ENCODE results near the gene PRXL2B.

Gene PRXL2B

GRCh38 chr1:2561898-2562895 is 24.4 kb upstream of the PRXL2B start:
- no peak overlapping the region for H3K4me3 ChIP-seq (ENCODE audit: low read depth, low read length)
- DNase-seq (ENCODE audit: low read depth) = no peak
- TF ChIP-seq, protein P1, sequence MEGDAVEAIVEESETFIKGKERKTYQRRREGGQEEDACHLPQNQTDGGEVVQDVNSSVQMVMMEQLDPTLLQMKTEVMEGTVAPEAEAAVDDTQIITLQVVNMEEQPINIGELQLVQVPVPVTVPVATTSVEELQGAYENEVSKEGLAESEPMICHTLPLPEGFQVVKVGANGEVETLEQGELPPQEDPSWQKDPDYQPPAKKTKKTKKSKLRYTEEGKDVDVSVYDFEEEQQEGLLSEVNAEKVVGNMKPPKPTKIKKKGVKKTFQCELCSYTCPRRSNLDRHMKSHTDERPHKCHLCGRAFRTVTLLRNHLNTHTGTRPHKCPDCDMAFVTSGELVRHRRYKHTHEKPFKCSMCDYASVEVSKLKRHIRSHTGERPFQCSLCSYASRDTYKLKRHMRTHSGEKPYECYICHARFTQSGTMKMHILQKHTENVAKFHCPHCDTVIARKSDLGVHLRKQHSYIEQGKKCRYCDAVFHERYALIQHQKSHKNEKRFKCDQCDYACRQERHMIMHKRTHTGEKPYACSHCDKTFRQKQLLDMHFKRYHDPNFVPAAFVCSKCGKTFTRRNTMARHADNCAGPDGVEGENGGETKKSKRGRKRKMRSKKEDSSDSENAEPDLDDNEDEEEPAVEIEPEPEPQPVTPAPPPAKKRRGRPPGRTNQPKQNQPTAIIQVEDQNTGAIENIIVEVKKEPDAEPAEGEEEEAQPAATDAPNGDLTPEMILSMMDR (IDR thresholded peaks at IDR 0.05; ENCODE audit: low read depth, low read length, missing control alignments) = peak; percentile 71

GRCh38 chr1:2563205-2563604 is 23.4 kb upstream of the PRXL2B start:
- DNase-seq (ENCODE audit: low read depth) = no peak
- TF ChIP-seq, protein P1 (IDR thresholded peaks at IDR 0.05; ENCODE audit: low read depth, low read length, missing control alignments) = no peak
- no peak overlapping the region for H3K4me3 ChIP-seq (ENCODE audit: low read depth, low read length)

GRCh38 chr1:2564006-2564814 is 22.4 kb upstream of the PRXL2B start:
- TF ChIP-seq, protein P1 (IDR thresholded peaks at IDR 0.05; ENCODE audit: low read depth, low read length, missing control alignments) = no peak
- DNase-seq (ENCODE audit: low read depth) = no peak
- no peak overlapping the region for H3K4me3 ChIP-seq (ENCODE audit: low read depth, low read length)

DNA sequence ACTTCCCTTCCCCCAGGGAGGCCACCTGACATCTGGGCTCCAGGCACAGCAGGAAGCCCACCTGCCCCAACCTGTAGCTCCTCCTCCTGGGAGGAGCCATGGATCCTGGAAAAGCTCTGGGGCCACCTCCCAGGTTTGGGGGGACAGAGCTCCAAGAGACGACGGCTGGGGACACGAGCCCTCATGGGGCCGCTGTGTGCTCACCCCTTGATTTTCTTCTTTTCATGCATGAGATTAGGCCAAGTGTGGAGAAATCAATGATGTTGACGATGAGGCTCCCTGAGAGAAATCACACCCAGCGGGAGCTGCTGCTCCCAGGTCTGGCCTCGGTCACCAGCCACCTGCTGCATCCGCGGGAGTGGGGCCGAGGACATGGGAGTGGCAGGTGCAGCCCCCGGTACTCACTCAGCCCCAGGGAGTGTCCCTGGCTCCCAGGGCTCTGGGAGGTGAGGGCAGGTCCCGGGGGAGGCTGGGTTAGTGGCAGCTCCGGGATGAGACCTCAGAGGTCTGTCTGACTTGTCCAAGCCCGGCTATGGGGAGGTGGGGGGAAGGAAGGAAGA is 21.7 kb upstream of the PRXL2B start:
- no peak for DNase-seq (ENCODE audit: low read depth)
- TF ChIP-seq, protein P1 (IDR thresholded peaks at IDR 0.05; ENCODE audit: low read depth, low read length, missing control alignments) = no peak
- H3K4me3 ChIP-seq (ENCODE audit: low read depth, low read length) = no peak overlapping the region

DNA sequence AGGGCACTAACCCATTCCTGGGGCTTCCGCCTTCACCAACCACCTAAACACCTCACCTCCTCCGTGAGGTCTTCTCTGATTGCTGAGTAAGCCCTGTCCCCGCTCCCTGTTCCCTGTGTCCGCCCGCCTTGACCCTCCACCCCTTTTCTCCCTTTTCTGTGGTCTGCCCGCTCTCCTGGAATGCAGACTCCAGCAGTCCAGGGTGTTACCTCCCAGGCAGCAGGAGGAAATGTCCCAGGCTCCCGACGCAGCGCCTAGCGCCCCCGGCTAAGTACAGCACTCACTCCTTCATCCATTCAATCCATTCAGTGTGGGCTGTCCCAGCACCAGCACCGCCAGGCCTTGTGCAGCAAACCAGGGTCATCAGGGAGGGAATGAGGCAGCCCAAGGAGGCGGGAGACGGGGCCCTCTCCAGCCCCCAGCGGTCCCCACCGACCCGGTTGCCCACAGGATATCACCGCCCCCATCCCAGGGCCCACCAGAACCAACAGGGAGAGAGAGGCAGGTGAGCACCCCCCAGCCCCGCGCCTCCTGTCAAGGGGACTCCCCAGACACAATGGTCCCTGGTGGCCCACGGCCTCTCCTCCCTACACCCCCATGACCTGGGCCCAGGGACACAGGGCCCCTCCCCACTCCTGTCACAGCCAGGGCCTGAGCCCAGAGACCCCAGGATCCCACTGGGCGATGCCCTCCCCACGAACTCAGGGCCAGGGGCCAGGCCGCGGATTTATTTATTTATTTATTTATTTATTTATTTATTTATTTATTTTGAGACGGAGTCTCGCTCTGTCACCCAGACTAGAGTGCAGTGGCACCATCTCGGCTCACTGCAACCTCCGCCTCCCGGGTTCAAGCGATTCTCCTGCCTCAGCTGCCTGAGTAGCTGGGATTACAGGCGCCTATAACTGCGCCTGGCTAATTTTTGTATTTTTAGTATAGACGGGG is 20.2 kb upstream of the PRXL2B start:
- DNase-seq (ENCODE audit: low read depth) = no peak
- TF ChIP-seq, protein P1 (IDR thresholded peaks at IDR 0.05; ENCODE audit: low read depth, low read length, missing control alignments) = no peak
- H3K4me3 ChIP-seq (ENCODE audit: low read depth, low read length) = no peak overlapping the region
